Glomerular visceral epithelial cell (primary cell): ENCODE data around the gene STARD13.
"Not testable (repeated sequence)": the region's sequence is repeated elsewhere in the genome, so short reads cannot be mapped to it uniquely, and the experiment has no call there.

ENCODE experiments used
- DNase-seq: peaks from one replicate; pipeline ENCODE4 v3.0.0-alpha.2; 2016; ENCODE audit errors: extremely low spot score

Gene STARD13

DNA sequence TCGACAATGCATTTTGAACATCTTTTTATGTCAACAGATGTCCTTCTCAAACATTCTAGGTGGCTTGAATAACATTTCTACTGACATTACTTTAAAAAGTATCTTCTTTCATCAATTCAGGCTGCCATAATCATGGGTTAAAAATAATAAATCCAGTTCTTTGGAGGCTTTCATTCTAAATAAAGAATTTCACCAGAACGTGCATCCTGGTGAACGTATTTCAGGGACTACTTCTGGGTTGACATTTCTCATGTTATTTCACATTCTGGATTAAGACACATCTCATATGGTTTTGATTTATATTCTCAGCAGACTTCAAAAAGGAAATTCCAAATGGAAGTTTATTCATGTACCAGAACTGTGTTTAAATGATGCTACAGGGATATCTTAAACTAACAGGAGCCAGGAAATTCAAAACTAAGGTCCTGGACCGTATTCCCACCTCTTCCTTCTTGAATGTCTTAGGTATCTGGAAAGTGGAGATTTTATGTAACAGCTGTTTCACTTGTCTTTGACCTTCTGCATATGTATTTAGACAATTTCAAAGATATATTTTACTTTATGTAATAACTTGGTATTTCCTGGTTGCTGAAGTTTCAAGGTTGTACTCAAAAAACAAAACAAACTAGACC lies 107.2 kb downstream of the STARD13 start:
- DNase-seq, result no peak

DNA sequence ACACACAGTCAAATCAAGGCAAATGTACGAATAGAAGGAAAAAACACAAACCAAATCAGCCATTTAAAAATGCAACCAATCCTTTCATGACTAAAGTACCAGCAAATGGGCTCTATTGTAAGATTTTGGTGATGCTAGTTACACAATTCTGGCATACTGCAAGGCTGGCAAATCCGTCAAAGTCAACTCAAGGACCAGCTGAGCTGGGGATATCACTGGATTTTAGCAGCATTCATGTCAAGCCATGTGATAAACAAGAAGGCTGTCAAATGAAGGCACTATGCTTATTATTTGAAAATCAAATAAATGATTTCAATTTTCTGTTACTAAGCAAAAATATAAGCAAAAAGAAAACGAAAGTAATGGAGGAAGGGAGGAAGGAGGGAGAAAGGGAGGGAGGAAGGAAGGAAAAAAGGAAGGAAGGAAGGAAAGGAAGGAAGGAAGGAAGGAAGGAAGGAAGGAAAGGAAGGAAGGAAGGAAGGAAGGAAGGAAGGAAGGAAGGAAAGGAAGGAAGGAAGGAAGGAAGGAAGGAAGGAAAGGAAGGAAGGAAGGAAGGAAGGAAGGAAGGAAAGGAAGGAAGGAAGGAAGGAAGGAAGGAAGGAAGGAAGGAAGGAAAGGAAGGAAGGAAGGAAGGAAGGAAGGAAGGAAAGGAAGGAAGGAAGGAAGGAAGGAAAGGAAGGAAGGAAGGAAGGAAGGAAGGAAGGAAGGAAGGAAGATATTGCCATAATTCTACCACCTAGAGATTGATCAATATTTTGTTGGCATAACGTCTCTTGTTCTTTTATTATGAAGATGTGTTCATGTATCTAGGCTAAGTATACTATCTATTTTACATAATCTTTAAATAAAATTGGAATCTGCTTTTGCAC lies 108.0 kb downstream of the STARD13 start:
- not testable (repeated sequence) for DNase-seq

- no peak for DNase-seq
Observed at GRCh38 chr13:33176526-33176925, 109.0 kb downstream of the STARD13 start.

DNA sequence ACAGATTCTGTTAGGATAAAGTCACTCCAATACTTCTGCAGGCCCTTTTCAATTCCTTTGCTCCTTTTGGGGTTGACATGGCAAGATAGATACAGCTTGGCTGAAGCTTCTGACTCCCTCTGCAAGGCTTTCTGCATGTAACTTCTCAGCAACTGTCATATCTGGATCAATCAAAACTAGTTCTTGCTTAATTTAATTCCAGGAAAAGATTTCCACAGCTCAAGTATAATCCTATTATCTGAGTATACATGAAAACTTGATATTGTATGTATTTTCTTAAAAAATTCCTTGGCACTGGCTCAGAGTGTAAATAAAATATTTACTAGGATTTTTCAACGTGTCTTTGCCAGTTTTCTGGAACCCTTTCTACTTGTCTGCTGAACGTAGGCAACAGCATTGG lies 109.6 kb downstream of the STARD13 start:
- DNase-seq, result no peak

DNA sequence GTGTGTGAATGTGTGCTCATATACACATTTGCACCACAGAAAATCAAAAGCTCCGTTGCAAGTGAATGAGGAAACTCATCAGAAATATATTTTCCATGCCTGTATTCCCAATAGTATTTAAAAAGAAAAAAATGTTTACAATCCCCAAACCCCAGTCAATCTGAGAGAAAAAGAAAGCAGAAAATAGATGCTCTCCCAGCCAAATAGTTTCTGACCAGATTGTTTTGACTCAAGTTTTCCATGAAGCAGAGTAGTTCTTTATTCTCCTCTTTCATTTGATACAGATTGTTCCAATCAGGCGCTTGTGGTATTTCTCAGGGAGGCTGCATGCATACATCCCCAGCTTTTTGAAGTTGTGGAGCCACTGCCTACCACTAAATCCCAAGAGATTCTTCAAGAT lies 110.6 kb downstream of the STARD13 start:
- DNase-seq, result no peak

- DNase-seq, result no peak
Observed at GRCh38 chr13:33174491-33174890, 111.1 kb downstream of the STARD13 start.

DNA sequence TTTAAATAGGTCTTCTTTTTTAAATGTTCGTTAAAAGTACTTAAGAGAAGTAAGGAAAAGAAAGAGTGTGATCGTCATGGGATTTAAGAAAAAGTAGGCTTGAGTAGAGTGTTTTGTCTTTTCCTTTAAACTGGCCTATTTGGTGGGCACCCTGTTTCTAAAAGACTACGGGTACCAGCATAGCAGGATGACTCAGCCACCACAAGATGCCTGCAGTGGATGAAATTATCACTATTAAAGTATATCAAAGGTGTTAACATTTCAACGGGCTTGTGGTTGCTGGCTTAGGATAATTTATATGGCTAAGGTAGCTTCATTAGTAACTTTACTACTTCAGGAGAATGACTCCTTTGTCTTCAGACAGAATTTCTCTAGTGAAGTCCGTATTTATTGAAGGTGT lies 112.6 kb downstream of the STARD13 start:
- peak; percentile 54 for DNase-seq

DNA sequence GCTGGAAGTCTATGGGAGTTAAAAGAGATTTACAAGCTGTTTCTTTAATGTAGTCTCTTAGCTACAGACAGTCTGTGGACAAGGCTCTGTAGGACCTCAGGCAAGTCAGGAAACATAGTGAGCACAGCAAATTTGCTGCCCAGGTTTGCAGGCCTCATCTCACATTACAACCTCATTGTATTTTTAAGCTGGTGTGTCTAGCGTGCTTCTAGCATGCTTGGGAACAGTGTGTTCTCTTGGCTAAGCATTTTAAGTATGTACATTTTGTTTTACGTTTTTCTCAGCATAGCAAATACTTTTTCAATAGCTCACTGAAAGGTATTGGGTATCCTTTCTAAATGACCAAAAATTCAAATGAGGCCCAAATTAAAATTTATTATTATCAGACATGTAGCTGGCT lies 113.2 kb downstream of the STARD13 start:
- DNase-seq, result no peak

GRCh38 chr13:33169273-33169980 lies 116.1 kb downstream of the STARD13 start:
- peak; percentile 83 for DNase-seq

DNA sequence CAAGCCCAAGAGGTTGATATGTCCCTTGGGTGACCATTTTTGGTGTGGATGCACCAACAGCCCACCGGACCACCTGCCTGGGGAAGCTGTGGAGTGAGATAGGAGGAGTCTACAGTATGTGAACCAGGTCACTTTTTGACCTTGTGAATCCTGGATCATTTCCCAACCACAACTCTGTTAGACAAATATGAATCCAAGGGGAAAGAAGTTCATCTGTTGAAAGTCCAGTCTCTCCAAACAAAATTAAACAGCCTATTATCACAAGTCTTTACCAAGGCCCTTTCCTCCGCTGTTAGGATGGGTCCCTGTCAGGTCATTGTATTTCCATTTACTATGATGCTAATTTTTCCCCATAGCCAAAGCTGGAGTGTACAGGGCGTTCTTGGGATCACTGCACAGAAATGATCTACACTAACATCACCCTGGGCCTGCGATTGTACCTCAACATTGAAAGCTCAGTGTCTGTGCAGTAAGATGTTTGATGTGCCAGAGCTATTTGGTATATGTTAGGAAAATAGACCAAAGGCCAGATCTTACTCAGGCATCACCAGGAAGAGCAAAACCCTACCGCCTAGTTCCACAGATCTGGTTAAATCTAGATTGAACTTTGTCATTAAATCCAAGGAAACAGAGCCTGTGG lies 117.1 kb downstream of the STARD13 start:
- DNase-seq, result no peak

DNA sequence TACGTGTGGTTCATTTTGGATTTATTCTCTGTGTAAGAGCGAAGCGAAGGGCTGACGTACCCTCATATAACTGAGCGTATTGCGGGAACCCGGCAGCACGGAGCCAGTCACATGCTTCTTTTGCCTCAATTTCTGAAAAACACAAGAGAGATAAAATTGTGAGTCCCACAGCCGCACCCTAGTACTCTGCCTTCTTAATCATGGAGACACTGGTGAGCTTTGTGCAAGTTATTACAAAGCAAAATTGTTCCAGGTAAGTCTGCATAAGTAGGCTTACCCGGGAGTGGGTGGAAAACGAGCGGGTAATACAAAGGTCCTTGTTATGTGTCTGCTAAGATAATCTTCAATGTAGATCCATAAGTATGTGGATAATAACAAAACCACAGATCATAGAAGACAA lies 118.1 kb downstream of the STARD13 start:
- DNase-seq, result no peak

DNA sequence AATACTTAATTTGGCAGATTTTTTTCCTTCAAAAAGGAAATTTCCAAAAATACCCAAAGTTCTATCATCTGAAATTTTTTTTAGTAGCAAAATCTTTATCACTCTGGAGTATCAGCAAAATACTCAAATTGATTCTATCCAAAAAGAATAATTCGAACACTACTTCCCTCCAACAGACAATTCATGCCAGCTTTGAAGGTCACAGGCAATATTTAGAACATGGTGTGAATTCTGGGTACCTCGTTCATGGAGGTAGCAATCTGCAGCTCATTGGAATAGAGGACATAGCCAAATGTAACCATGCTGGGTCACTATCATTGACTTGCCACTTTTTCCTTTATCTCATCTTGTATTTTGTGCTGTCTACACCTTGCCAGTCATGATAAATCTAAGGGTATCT lies 119.8 kb downstream of the STARD13 start:
- DNase-seq, result no peak

- DNase-seq, result no peak
Observed at GRCh38 chr13:33164331-33164730, 121.2 kb downstream of the STARD13 start.

DNA sequence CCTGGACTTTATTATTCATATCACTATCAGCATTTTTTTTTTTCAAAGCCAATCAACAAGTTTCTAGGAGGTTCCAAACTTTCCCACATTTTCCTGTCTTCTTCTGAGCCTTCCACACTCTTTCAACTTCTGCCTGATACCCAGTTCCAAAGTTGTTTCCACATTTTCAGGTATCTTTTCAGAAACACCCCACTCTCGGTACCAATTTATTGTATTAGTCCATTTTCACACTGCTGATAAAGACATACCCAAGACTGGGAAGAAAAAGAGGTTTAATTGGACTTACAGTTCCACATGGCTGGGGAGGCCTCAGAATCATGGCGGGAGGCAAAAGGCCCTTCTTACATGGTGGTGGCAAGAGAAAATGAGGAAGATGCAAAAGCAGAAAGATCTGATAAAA lies 122.8 kb downstream of the STARD13 start:
- DNase-seq, result not testable (repeated sequence)

- DNase-seq, result no peak
Observed at GRCh38 chr13:33158816-33159215, 126.7 kb downstream of the STARD13 start.

- no peak for DNase-seq
Observed at GRCh38 chr13:33158271-33158670, 127.3 kb downstream of the STARD13 start.

DNA sequence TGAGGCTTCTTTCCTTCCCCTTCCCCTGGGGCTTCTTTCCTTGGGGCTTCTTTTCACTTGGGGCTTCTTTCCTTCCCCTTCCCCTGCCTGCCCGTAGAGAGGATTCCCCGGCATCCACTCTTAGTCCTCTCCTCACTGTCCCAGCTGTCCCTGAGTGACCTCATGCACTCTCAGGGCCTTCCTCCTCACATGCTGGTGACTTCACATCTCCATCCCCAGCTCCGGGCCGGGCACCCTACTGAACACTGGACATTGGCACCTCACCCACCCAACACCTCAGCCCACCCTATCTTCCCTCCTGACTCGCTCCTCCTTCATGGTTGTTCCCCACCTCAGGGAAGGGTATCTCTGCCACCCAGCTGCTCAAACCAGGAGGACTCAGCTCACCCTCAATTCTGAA lies 130.6 kb downstream of the STARD13 start:
- DNase-seq, result no peak

GRCh38 chr13:33153421-33154404 lies 131.8 kb downstream of the STARD13 start:
- no peak for DNase-seq

- no peak for DNase-seq
Observed at GRCh38 chr13:33152389-33152788, 133.2 kb downstream of the STARD13 start.

DNA sequence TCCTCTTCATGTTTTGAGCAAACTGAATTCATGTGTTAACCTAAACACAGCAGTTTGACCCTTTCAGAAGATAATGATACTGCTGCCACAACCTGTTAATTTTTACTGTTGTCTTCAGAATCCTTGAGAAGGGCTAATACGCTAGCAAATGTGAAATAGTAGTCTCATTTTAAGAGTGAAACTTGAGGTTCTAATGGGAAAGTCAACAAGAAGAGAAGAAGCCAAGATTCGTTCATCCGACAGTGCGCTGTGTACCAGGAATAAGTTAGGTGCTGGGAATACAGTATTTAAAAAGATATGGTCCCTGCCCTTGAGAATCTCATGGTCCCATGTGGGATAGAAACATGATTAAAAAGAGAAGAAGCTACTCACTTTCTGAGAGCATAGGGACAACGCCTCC lies 134.9 kb downstream of the STARD13 start:
- DNase-seq, result no peak

DNA sequence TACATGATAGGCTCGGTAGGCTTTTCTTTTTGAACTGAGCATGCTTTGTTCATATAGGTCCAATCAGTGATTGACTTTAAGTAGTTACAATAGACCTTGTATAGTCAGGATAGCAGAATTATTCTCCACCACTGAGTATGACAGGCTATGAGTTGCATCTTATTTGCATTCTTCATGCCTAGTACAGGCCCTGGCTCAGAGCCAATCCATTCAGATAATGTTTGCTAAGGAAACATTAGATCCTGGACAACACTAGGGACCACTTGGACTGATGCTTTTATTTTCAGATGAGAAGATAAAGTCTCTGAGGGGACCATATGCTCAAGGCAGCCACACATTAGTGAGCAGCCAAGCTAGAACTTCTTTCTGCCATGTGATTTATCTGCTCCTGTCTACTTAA lies 135.4 kb downstream of the STARD13 start:
- DNase-seq, result no peak
